ENCODE data around the gene CHD2. TPM values are rescaled to one million over a fixed set of nuclear protein-coding genes. Genes with fewer than 3 reads are reported as not detected.
"Not testable (repeated sequence)": the region's sequence is repeated elsewhere in the genome, so short reads cannot be mapped to it uniquely, and the experiment has no call there.

CHD2 gene
- polyA plus RNA-seq, result 10 to 100 TPM; 29.2 to 75.5 (median 32.2) TPM
- long read RNA-seq, donor 1, result 0 reads
- long read RNA-seq, donor 2, result 0 reads
- long read RNA-seq, donor 3, transcript CHD2-212 (2 exons, 1,740 nt), result major isoform, 5 of 18 reads
- long read RNA-seq, donor 3, partial matches to known transcripts, result 13 of 18 reads
- long read RNA-seq, donor 3, other reads (novel, unspliced or antisense), result 0 of 18 reads
- long read RNA-seq, donor 4, partial matches to known transcripts, result 0 of 1 reads
- long read RNA-seq, donor 4, other reads (novel, unspliced or antisense), result 0 of 1 reads
- long read RNA-seq, donor 5, partial matches to known transcripts, result 0 of 2 reads
- long read RNA-seq, donor 5, other reads (novel, unspliced or antisense), result 0 of 2 reads
- long read RNA-seq, donor 6, partial matches to known transcripts, result 6 of 9 reads
- long read RNA-seq, donor 6, other reads (novel, unspliced or antisense), result 0 of 9 reads
- long read RNA-seq, donor 7, partial matches to known transcripts, result 18 of 23 reads
- long read RNA-seq, donor 7, other reads (novel, unspliced or antisense), result 0 of 23 reads
- long read RNA-seq, donor 8, partial matches to known transcripts, result 0 of 2 reads
- long read RNA-seq, donor 8, other reads (novel, unspliced or antisense), result 0 of 2 reads
- long read RNA-seq, donor 9, partial matches to known transcripts, result 0 of 3 reads
- long read RNA-seq, donor 9, other reads (novel, unspliced or antisense), result 0 of 3 reads
- long read RNA-seq, donor 10, transcript CHD2-212 (2 exons, 1,740 nt), result major isoform, 6 of 33 reads
- long read RNA-seq, donor 10, partial matches to known transcripts, result 27 of 33 reads
- long read RNA-seq, donor 10, other reads (novel, unspliced or antisense), result 0 of 33 reads

DNA sequence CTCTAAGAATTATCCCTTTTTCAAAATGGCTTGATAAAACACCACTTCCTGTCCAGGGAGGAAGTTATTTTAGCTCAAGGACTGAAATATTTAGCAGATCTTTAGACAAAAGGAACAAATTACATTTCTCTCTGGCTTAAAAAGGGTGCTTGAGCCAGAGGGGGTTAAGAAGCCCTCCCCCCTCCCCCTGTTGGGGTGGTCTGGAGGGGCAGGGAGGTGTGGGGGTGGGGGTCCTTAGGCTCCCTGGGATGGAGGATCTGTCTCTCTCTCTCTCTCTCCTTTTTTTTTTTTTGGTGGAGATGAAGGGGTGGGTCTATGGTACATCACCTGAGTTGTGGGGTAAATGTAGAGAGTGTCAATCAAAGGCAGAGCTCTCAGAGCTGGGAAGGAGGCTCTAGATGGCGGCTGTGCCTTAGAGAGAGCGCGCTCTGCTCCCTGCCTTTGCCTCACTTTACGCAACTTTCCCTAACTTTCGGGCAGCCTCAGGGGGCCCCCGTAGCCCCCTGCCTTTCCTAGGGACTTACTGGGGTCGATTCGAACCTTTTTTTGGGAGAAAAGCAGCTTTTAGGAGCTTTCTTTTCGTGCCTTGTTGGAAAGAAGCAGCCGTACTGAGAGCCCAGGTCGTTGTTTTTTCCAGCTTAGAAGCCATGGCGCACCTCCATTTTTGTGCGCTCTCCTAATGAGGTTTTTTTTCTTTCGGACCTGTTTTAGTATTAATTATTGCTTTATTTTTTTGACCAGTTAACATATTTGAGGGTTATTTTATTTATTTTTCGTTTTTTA lies at the start of gene CHD2:
TSS of gene CHD2 (plus strand) at position 377 of the 783 bp plus-strand sequence. CDS start 914 bp downstream, outside the sequence.
- no peak for FAIRE-seq
- peaks cover 0 to 2% (median 0%) of the 10 kb centered on the region in 3 donors for H3K4me1 ChIP-seq (ENCODE audit: control insufficient read depth in 3 of 3, insufficient read depth in 2 of 3, low read depth in 1 of 3, low read length in 2 of 3)

GRCh38 chr15:92853222-92853621 lies 46.9 kb upstream of the CHD2 start:
- Histone ChIP-seq H3K9me3 (ENCODE audit: control insufficient read depth in 2 of 2, insufficient read depth in 1 of 2, low read depth in 1 of 2, low read length in 1 of 2) (peaks cover 0 to 4% of the 10 kb centered on the region in 2 donors), H3K27ac (ENCODE audit: low read depth in 1 of 3, low read length in 2 of 3) (no peak overlapping the region), H3K27me3 (ENCODE audit: control insufficient read depth in 3 of 3, insufficient read depth in 3 of 3, low read length in 3 of 3) (no peaks in the 10 kb centered on the region), H3K36me3 (ENCODE audit: control insufficient read depth in 3 of 3, insufficient read depth in 2 of 3, low read depth in 1 of 3, low read length in 3 of 3) (no peaks in the 10 kb centered on the region), H3K4me3 (ENCODE audit: low read depth in 1 of 3, low read length in 3 of 3) (no peak overlapping the region), H3K4me1 (ENCODE audit: control insufficient read depth in 3 of 3, insufficient read depth in 2 of 3, low read depth in 1 of 3, low read length in 2 of 3) (peaks cover 0 to 10% (median 0%) of the 10 kb centered on the region in 3 donors)
- no peak for FAIRE-seq
- 70 to 92% (median 81%) methylated on average over 9 of the region's 9 CpGs for WGBS, 3 donors
- no peak for DNase-seq

More for the DNA sequence above, at the start of gene CHD2:
- peak within 1 kb of the TSS; percentile 99 to 100 (median 100) for H3K27ac ChIP-seq (ENCODE audit: low read depth in 1 of 3, low read length in 2 of 3)
- H3K9me3 ChIP-seq (ENCODE audit: control insufficient read depth in 2 of 2, insufficient read depth in 1 of 2, low read depth in 1 of 2, low read length in 1 of 2), result no peaks in the 10 kb centered on the region
- H3K4me3 ChIP-seq (ENCODE audit: low read depth in 1 of 3, low read length in 3 of 3), result peak within 1 kb of the TSS; percentile 68 to 84 (median 77)
- H3K36me3 ChIP-seq (ENCODE audit: control insufficient read depth in 3 of 3, insufficient read depth in 2 of 3, low read depth in 1 of 3, low read length in 3 of 3), result peaks cover 0 to 2% (median 0%) of the 10 kb centered on the region in 3 donors
- H3K27me3 ChIP-seq (ENCODE audit: control insufficient read depth in 3 of 3, insufficient read depth in 3 of 3, low read length in 3 of 3), result no peaks in the 10 kb centered on the region
- DNase-seq, result peak; percentile 87 to 92
- 0% methylated on average over 15 of the region's 15 CpGs for WGBS, 3 donors

DNA sequence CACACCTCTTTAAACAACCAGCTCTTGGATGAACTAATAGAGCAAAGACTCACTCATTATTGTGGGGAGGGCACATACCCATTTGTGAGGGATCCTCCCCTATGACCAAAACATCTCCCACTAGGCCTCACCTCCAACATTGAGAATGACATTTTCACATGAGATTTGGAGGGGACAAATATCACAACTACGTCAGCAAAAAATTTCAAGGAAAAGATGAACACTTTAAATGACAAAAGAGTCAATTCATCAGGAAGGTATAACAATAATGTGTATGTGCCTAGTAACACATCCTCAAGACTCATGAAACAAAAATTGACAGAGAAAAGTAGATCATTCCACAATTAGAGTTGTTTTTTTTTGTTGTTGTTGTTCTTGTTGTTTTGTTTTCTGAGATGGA lies 38.4 kb upstream of the CHD2 start:
- Histone ChIP-seq H3K36me3 (ENCODE audit: control insufficient read depth in 3 of 3, insufficient read depth in 2 of 3, low read depth in 1 of 3, low read length in 3 of 3) (no peaks in the 10 kb centered on the region), H3K27me3 (ENCODE audit: control insufficient read depth in 3 of 3, insufficient read depth in 3 of 3, low read length in 3 of 3) (no peaks in the 10 kb centered on the region), H3K27ac (ENCODE audit: low read depth in 1 of 3, low read length in 2 of 3) (no peak overlapping the region), H3K4me3 (ENCODE audit: low read depth in 1 of 3, low read length in 3 of 3) (no peak overlapping the region), H3K9me3 (ENCODE audit: control insufficient read depth in 2 of 2, insufficient read depth in 1 of 2, low read depth in 1 of 2, low read length in 1 of 2) (peaks cover 0 to 4% of the 10 kb centered on the region in 2 donors), H3K4me1 (ENCODE audit: control insufficient read depth in 3 of 3, insufficient read depth in 2 of 3, low read depth in 1 of 3, low read length in 2 of 3) (no peaks in the 10 kb centered on the region)
- DNase-seq, result no peak
- FAIRE-seq, result no peak
- WGBS, 3 donors, result 85 to 96% (median 91%) methylated on average over 1 of the region's 1 CpG

DNA sequence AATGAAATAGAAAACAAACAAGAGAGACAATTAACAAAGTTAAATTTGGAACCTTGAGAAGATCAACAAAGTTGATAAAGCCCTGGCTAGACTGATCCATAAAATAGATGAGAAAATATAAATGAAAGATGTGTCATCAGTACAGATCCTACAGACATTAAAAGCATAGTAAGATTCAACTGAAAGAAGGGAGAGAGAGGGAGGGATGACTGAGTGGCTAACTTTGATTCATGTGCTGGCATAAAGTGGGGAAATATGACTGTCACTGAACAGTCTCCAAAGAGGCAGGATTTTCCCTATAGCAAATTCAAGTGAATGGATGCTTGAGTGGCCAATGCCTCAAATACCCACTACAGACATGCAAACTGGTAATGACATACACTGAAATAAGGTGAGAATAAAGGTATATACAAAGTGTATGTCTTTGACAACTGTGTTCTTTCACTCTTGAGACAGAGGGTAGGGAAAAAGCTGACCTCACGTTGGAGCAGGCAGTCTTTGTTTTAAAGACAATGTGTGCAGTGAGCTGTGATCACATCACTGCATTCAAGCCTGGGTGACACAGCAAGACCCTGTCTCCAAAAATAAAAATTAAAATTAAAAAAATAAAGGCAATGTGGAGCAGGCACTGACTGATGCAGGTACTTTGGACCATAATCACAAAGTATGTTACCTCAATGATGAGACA lies 35.9 kb upstream of the CHD2 start:
- WGBS, 3 donors, result 58 to 78% (median 70%) methylated on average over 1 of the region's 1 CpG
- no peaks in the 10 kb centered on the region for H3K4me1 ChIP-seq (ENCODE audit: control insufficient read depth in 3 of 3, insufficient read depth in 2 of 3, low read depth in 1 of 3, low read length in 2 of 3)
- no peak overlapping the region for H3K27ac ChIP-seq (ENCODE audit: low read depth in 1 of 3, low read length in 2 of 3)
- H3K27me3 ChIP-seq (ENCODE audit: control insufficient read depth in 3 of 3, insufficient read depth in 3 of 3, low read length in 3 of 3), result no peaks in the 10 kb centered on the region
- DNase-seq, result no peak
- no peaks in the 10 kb centered on the region for H3K36me3 ChIP-seq (ENCODE audit: control insufficient read depth in 3 of 3, insufficient read depth in 2 of 3, low read depth in 1 of 3, low read length in 3 of 3)
- no peaks in the 10 kb centered on the region for H3K9me3 ChIP-seq (ENCODE audit: control insufficient read depth in 2 of 2, insufficient read depth in 1 of 2, low read depth in 1 of 2, low read length in 1 of 2)
- no peak overlapping the region for H3K4me3 ChIP-seq (ENCODE audit: low read depth in 1 of 3, low read length in 3 of 3)
- no peak for FAIRE-seq

- WGBS, 3 donors, result 73 to 87% (median 83%) methylated on average over 4 of the region's 4 CpGs
- no peak overlapping the region for H3K4me3 ChIP-seq (ENCODE audit: low read depth in 1 of 3, low read length in 3 of 3)
- no peaks in the 10 kb centered on the region for H3K36me3 ChIP-seq (ENCODE audit: control insufficient read depth in 3 of 3, insufficient read depth in 2 of 3, low read depth in 1 of 3, low read length in 3 of 3)
Measured at GRCh38 chr15:92869263-92869940, 30.7 kb upstream of the CHD2 start.

GRCh38 chr15:92870010-92870591 lies 30.0 kb upstream of the CHD2 start:
- no peak overlapping the region for H3K4me3 ChIP-seq (ENCODE audit: low read depth in 1 of 3, low read length in 3 of 3)
- FAIRE-seq (no peak), DNase-seq (peak in 1 of 2 donors; percentile 22)
- peaks cover 0 to 4% (median 2%) of the 10 kb centered on the region in 3 donors for H3K4me1 ChIP-seq (ENCODE audit: control insufficient read depth in 3 of 3, insufficient read depth in 2 of 3, low read depth in 1 of 3, low read length in 2 of 3)
- no peaks in the 10 kb centered on the region for H3K27me3 ChIP-seq (ENCODE audit: control insufficient read depth in 3 of 3, insufficient read depth in 3 of 3, low read length in 3 of 3)
- WGBS, 3 donors, result 40 to 50% (median 43%) methylated on average over 9 of the region's 9 CpGs
- no peaks in the 10 kb centered on the region for H3K9me3 ChIP-seq (ENCODE audit: control insufficient read depth in 2 of 2, insufficient read depth in 1 of 2, low read depth in 1 of 2, low read length in 1 of 2)
- H3K36me3 ChIP-seq (ENCODE audit: control insufficient read depth in 3 of 3, insufficient read depth in 2 of 3, low read depth in 1 of 3, low read length in 3 of 3), result no peaks in the 10 kb centered on the region
- no peak overlapping the region for H3K27ac ChIP-seq (ENCODE audit: low read depth in 1 of 3, low read length in 2 of 3)

More at GRCh38 chr15:92869263-92869940, 30.7 kb upstream of the CHD2 start:
- Histone ChIP-seq H3K27ac (ENCODE audit: low read depth in 1 of 3, low read length in 2 of 3) (no peak overlapping the region), H3K4me1 (ENCODE audit: control insufficient read depth in 3 of 3, insufficient read depth in 2 of 3, low read depth in 1 of 3, low read length in 2 of 3) (peaks cover 0 to 4% (median 2%) of the 10 kb centered on the region in 3 donors), H3K9me3 (ENCODE audit: control insufficient read depth in 2 of 2, insufficient read depth in 1 of 2, low read depth in 1 of 2, low read length in 1 of 2) (no peaks in the 10 kb centered on the region), H3K27me3 (ENCODE audit: control insufficient read depth in 3 of 3, insufficient read depth in 3 of 3, low read length in 3 of 3) (no peaks in the 10 kb centered on the region)
- no peak for DNase-seq
- no peak for FAIRE-seq

DNA sequence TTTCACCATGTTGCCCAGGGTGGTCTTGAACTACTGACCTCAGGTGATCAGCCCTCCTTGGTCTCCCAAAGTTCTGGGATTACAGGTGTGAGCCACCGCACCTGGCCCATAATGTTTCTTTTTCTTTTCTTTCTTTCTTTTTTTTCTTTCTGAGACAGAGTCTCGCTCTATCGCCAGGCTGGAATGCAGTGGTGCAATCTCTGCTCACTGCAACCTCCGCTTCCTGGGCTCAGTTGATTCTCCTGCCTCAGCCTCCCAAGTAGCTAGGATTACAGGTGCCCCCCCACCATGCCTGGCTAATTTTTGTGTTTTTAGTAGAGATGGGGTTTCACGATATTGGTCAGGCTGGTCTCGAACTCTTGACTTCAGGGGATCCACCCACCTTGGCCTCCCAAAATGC lies 27.2 kb upstream of the CHD2 start:
- 96 to 98% (median 98%) methylated on average over 6 of the region's 6 CpGs for WGBS, 3 donors
- not testable (repeated sequence) for FAIRE-seq; H3K4me1 ChIP-seq (ENCODE audit: control insufficient read depth in 3 of 3, insufficient read depth in 2 of 3, low read depth in 1 of 3, low read length in 2 of 3); H3K9me3 ChIP-seq (ENCODE audit: control insufficient read depth in 2 of 2, insufficient read depth in 1 of 2, low read depth in 1 of 2, low read length in 1 of 2); H3K36me3 ChIP-seq (ENCODE audit: control insufficient read depth in 3 of 3, insufficient read depth in 2 of 3, low read depth in 1 of 3, low read length in 3 of 3); DNase-seq; H3K27ac ChIP-seq (ENCODE audit: low read depth in 1 of 3, low read length in 2 of 3); H3K4me3 ChIP-seq (ENCODE audit: low read depth in 1 of 3, low read length in 3 of 3); H3K27me3 ChIP-seq (ENCODE audit: control insufficient read depth in 3 of 3, insufficient read depth in 3 of 3, low read length in 3 of 3)
